HG02678 (cell line): ENCODE results near the gene MYL11.
A peak's percentile ranks its signal among the peaks of the same experiment; 100 is the strongest.

Source experiments
- ATAC-seq: cut with Tn5 transposase; IDR thresholded peaks from one replicate; pipeline ENCODE4 v1.9.1; 2021; ENCODE audit warnings: mild to moderate bottlenecking, moderate library complexity; ENCODE audit not compliant: unreplicated experiment

The MYL11 gene

GRCh38 chr16:30369938-30370455 lies 4.6 kb upstream of the MYL11 start:
- peak; percentile 10 for ATAC-seq

DNA sequence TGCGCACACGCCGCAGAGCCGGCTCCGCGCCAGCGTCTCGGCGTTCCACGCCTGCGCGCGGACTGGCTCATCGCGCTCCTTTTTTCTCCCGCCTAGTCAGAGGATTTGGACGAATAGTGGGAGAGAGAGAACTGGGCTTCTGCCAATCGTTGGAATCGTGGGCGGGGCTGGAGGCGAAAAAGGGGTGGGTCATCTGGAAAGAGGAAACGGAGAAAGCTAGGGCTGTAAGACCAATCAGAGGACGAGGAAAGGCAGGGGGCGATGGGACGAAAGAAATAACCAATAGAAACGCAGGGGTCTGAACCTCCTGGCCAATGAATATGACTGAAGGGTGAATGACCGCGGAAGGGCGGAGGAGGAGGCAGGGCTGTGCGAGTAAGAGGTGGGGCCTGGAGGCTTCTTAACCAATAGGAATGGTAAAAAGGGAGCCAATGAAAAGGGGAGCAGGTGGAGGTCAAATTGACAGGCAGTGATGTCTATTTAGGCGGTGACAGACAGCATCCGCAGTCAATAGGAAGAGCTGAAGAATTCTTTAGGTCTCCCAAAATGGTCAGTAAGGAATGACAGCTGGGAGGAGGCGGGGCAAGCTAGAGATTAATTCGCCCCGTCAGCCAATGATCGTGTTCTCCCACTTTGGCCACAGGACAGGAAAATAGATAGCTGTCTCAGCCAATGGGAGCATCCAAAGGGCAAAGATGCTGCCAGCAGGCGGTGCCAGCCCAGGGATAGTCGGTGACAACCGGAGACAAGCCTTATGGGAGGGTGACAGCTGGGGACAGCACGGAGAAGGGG lies 4.0 kb upstream of the MYL11 start, which contains the start of gene TBC1D10B:
Gene TBC1D10B (minus strand): TSS at position 39 of the 792 bp plus-strand sequence. CDS start 311 bp downstream, outside the sequence.
- ATAC-seq: peak; percentile 78

DNA sequence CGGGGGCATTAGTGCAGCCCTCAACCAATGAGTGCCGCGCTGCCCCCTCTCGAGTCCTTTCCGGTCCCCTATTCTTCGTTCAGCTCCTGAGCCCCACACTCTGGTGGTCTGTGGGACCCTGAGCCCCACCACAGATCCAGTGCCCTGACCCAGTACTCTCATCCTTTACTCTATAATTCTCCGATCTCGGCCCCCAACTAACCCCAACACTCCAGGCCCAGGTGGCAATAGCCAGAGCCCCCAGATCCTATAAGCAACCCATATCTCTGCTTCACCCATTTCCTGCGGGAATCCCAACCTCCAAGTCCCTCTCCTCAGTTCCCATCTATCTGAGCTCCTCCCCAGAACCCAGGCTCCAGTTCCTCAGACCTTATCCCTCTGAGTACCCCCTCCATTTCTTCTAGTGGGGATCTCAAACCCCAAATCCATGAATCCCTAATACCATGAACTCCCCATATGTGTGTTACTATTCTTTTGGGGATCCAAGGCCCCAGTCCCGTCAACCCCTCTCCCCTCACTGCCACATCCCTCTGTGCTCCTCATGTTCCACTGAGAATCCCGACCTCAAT lies 3.3 kb upstream of the MYL11 start:
- ATAC-seq: no peak

- ATAC-seq: no peak
Measured at GRCh38 chr16:30372038-30372712, 2.4 kb upstream of the MYL11 start.

GRCh38 chr16:30372725-30373124 lies 1.9 kb upstream of the MYL11 start:
- no peak for ATAC-seq

GRCh38 chr16:30375864-30376263 lies 1.3 kb downstream of the MYL11 start:
- ATAC-seq: no peak

DNA sequence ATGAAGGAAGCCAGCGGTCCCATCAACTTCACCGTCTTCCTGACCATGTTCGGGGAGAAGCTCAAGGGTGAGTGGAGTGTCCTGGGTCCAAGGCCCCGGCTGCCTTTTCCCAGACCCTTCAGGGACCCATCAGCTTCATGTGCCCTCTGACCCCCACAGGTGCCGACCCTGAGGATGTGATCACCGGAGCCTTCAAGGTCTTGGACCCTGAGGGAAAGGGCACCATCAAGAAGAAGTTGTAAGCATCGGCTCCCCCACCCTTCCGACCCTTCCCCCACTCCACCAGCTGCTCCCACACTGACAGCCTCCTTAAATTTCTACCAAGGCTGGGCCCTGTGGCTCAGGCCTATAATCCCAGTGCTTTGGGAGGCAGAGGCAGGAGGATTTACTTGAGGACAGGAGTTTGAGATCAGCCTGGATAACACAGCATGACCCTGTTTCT lies 1.9 kb downstream of the MYL11 start:
- no peak for ATAC-seq

DNA sequence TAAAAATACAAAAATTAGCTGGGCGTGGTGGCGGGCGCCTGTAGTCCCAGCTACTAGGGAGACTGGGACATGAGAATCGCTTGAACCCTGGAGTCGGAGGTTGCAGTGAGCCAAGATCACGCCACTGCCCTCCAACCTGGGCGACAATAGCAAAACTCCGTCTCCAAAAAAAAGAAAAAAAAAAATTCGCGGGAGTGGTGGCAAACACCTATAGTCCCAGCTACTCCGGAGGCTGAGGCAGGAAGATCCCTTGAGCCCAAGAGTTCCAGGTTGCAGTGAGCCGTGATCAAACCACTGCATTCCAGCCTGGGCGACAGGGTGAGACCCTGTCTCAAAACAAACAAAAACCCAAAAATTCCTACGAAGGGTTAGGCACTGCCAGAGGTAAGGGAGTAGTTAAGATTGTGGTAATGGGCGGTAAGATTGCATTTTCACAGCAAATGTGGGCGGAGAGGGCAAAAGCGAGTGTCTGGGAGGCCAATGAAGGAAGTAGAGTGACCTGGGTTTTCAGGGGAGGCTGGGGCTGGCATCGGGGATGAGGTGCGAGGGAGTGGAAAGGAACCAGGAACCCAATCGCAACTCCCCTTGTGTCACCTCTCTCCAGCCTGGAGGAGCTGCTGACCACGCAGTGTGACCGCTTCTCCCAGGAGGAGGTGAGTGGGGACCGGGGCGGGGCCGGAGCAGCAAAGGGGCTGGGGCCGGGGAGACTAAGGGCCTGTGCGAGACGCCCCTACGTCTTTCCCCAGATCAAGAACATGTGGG lies 2.6 kb downstream of the MYL11 start:
- no peak for ATAC-seq

- ATAC-seq: peak; percentile 42
Measured at GRCh38 chr16:30377812-30378235, 3.2 kb downstream of the MYL11 start.

GRCh38 chr16:30378236-30379157 lies 3.9 kb downstream of the MYL11 start:
- ATAC-seq: peak; percentile 88

- ATAC-seq: no peak
Measured at GRCh38 chr16:30379158-30379783, 4.7 kb downstream of the MYL11 start.

GRCh38 chr16:30380072-30380802 lies 5.6 kb downstream of the MYL11 start:
- no peak for ATAC-seq

DNA sequence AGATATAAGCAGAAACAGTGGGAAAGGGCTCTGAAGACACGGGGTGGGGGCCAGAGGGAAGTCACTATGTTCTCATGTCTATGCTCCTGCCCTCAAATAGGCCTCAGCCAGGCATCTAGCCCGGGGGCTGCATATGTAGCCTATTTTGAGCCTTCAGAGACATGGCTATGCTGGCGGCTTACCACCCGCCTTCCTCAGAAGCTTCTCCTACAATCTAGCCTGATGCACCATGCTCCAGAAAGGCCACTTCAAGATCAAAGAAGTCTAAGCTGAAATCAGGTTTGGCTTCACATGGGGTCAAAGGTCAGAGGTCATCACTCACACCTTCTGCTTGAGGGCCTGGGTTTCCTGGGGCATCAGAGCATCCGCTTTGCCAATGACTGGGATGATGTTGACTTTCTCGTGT lies 6.2 kb downstream of the MYL11 start:
- no peak for ATAC-seq

DNA sequence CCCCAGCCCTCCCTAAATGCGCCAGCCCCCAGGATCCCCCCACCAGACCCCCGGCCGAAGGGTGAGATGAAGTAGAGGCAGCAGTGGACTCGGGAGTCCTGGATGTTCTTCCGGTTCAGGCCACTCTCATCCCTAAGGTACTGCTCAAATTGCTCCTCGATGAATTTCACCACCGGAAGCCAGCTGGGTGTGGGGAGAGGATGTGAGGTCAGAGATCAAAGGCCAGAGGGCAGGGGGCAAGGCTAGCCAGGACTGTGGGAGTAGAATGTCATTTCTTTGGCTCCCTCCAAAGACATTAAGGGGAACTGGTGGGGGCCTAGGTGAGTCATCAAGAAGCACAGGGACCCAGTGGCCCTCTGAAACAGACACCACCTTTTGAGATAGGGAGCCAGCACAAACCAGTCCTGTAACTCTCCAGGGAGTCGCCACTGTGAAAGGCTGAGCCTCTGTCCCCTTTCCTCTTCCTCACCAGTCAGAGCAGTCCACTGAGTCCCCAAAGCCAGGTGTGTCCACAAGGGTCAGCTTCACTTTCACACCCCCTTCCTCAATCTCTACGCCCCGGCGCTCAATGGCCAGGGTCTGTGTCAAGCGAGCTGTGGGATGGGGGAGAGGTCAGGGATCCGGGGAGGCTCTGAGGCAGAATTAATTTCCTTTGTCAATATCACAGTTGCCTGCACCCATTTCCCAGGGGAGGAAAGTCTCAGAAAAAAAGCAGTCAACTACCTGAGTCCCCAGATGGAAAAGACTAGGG lies 6.9 kb downstream of the MYL11 start:
- no peak for ATAC-seq

- peak; percentile 29 for ATAC-seq
Measured at GRCh38 chr16:30382111-30382881, 7.7 kb downstream of the MYL11 start, which contains the start of gene SEPTIN1. TSS of gene SEPTIN1 (minus strand) at chr16:30382561. CDS start at chr16:30382542, 19 bp downstream.

GRCh38 chr16:30383521-30383920 lies 8.9 kb downstream of the MYL11 start:
- no peak for ATAC-seq

DNA sequence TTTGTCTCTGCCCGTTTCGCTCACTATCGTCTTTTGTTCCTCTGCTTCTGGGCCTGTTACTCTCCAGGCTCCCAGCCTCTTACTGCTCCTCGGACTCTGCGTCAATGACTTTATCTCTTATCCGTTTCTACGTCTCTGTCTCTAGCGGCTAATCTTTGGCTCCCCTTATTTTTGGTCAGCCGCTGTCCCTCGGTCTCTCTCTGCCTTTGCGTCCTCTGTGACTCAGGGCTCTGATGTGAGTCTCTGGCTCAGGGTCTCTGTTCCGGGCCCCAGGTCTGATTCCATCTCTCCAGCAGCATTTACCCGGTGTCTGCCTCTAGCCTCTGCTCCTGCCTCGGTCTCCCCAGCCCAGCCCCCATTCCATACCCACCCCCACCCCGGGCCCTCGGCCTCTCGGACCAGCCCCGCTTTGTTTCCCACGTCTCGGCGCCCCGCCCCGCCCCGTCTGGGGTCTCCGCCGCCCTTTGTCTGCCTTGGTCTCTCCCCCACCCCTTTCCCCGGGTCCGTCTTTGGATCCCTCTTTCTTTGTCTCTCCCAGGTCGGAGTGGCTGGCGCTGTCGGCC lies 20.1 kb downstream of the MYL11 start:
- no peak for ATAC-seq
